T1000 (cell line): ENCODE measurements around the gene PHF19.

Source experiments
- DNase-seq: peaks from one replicate; lab custom pipeline; 2025; ENCODE audit warnings: mixed read lengths; lab: John Stamatoyannopoulos, UW

PHF19 gene

DNA sequence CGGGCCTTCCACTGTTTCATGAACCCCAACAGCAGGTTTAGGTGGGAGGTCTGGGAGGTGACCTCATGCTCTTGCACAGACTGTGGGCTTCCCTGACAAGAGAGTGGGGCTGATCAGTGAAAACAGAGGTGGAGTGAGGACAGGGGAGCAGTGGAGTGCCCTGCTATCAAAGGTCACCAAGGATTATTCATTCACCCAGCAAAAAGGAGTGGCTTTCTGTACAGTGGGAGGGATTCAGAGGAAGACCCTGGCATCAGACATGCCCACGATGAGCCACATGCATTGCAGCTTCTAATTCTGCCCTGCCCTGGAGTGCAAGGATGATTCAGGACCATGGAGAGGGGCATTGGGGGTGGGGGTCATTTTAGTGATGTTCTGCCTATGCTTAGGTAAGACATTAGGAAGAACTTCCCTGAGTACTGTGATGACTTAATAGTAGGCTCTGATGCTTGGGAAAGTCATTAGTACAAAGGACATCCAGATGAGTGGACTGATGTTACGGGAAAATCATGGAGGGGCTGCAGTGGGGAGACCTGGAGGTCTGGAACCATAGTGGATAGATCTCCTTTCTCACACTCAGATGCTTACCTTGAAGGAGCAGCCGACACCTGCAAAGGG is 36.8 kb upstream of the PHF19 start:
- DNase-seq: no peak

- DNase-seq: no peak
These were observed 36.1 kb upstream of the PHF19 start for GRCh38 chr9:120912958-120913646.

DNA sequence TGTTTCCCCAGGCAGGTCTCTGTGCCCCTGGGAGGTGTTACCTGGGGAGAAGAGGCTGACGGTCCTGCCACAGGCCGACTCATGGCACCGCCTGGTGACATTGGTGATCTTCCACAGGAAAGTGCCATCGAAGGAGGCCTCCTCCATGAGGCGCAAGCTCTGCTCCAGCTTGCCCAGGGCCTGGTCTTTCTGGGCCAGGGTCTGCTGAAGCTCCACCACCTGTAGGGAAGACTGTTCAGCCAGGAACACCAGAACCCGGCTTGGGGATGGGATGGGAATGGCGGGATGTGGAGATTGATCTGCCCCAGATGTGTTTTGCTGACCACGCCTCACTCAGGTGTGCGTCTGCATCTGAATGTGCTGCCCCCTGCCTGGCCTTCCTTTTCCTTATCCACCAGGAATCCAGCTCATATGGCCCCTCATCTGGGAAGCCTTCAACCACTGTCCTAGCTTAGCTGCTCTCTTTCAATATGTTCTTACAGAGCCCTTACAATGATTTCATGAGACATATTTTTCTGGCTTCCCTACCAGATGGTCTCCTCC is 34.4 kb upstream of the PHF19 start:
- DNase-seq: no peak

- DNase-seq: no peak
These were observed 33.7 kb upstream of the PHF19 start for GRCh38 chr9:120910643-120911042.

- DNase-seq: peak; percentile 64
These were observed 32.9 kb upstream of the PHF19 start for GRCh38 chr9:120909904-120910303.

DNA sequence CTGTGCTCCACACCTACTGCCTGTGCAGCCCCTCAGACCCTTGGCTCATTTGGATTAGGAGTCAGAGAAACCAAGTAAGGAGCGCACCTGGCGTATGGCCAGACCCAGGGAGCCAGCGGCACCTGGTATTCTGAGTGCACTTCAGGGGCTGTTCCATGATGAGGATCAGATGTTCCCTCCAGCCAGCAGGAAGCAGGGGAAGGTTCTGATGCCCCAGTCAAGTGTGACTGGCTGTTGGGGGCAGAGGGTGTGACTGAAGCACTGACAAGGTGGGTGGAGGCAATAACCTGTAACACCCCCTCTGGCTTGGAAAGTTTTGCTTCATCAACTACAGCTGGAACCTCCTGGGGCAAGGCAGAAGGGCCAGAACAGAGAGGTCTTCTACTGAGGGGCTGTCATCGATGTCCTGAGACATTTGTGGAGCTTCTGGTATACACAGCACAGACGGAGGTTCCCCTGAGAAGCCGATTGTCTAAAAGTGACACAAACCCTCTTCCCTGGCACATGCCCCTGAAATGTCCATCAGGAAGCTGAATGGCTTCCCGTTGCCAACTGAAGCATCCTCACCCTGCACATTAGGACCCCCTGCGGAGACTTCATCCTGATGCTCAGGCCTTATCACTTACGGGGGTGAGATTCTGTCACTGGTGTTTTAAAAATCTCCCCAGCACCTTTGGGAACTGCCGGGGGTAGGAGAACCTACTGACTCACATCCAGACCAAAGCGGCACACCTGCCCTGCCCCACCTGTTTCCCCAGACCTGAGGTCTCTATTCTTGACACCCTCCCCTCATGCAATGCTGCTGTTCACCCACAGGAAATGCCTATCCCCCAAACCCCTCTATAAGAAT is 28.6 kb upstream of the PHF19 start:
- DNase-seq: no peak

- DNase-seq: no peak
These were observed 28.0 kb upstream of the PHF19 start for GRCh38 chr9:120904978-120905301.

DNA sequence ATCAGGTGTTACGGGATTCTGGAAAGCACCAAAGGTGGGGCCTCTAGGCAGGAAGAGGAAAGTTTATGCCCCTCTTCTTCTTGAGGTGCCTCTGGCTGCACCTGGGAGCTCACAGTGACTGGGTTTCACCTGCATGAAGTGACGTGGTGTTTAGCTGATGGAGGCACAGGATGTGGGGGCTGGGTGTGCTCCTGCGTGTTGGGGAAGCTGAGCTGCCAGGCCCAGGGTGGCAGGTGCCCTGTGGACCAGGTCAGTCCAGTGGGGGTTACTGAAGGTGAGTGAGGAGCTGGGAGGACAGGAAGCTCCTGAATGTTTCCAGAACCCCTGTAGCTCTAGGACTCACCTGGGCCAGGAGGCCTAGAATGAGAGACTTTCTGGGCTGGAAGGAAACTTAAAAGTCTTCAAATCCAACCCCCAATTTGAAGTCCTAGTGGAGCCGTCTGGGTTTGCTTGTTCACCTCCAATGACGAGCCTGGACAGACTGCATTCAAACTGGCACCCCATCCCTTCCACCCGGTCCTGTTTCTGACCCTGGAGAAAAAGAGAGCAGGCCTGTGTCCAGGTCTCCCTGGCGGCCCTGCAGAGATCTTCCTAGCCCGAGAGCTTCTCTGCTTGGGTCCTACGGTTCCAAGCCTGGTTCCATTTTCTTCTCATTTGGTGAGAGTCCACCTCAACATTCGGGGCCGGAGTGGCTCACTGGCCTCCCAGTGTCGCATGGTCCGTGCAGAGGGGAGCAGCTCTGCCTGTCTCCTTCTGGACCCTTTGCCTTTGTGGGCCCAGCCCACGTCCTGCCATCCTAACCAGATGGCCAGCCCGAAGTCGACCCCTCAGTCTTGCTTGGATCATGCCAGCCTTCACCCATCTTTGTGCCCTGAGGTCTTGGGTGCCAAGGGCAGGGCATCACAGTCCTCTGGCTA is 27.3 kb upstream of the PHF19 start:
- no peak for DNase-seq

- no peak for DNase-seq
These were observed 25.9 kb upstream of the PHF19 start for GRCh38 chr9:120902569-120903535.

- no peak for DNase-seq
These were observed 25.0 kb upstream of the PHF19 start for GRCh38 chr9:120901755-120902568.

GRCh38 chr9:120900824-120901223 is 23.8 kb upstream of the PHF19 start:
- no peak for DNase-seq

GRCh38 chr9:120899490-120900068 is 22.6 kb upstream of the PHF19 start:
- no peak for DNase-seq

DNA sequence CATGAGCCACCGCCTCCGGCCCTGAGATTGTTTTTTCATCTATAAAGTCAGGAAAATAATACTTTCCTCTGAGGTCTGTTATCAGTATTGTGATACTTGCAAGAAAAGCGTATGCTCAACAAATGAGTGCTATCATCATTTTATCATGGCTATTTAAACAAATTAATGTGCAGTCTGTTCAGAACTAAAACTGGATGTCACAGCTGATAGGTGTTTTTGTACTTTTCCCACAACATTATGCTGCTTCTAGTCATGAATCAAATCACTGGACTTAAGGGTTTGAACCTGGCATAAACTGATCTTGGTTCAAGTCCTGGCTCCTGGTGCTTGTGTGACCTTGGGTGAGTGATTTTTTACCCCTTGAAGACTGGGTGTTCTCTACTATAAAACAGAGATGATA is 21.4 kb upstream of the PHF19 start:
- no peak for DNase-seq

- DNase-seq: no peak
These were observed 19.0 kb upstream of the PHF19 start for GRCh38 chr9:120895951-120896350.

DNA sequence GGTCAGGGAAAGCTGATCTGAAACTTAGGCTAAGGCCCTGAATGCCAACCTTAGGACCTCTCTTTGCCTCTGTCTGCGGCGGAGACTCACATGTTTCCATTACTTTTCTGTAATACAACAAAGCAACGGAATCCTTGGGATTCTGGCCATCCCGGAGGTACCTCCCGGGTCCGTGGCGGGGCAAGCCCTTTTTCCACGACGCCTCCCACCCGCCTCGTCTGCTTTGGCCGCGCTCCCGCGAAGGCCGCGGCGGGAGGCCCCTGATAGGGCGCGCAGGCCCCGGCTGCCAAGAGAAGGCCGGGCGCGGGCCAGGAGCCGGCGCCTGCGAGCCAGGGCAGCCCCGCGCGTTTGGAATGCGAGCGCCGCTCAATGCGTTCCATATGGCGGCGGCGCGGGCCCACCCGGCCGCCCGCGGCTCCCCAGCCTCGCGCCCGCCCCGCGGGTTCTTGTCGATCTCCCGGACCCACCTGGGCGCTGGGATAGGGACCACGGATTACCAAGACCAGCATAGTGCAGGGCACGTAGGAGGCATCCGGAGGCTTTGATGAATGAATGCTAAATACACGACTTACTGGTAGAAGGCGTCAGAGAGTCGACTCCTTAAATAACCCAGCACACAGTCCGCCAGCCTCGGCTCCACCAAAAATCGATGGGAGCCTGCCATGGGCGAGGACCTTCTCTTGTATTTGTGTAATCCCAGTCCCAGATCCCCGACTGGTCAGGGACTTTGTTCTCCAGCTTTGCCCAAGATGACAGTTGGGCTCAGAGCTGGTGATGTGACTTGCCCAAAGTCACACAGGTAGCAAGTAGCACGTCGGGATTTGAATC is 17.5 kb upstream of the PHF19 start:
- no peak for DNase-seq

DNA sequence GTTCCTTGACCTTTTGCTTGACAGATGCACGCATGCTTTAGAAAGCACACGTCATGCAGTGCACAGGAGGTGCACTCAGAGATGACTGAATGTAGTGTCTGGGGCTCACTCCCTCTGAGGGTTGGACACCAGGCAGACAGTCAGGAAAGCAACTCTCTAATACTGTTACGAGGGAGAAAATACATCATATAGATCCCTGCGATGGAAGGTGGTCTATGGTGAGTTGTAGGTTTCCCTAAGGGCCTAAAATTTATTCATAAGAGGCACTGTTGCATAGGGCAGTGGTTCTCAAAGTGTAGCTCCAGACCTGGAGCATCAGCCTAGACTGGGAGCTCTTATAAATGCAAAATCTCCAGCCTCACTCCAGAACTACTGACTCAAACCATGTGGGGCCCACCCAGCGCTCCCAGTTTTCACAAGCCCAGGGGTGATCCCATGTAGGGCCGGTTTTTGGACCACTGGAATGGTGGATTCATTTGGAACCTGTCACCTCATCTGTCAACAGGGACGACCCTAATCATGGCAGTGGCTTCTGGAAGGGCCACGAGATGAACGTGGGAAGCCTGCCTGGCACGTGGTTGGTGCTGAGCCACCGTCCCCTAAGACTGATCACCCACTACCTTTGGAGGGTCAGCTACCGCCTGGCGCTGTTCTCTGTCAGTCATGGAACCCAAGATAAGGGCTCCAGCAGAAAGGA is 16.8 kb upstream of the PHF19 start:
- no peak for DNase-seq

DNA sequence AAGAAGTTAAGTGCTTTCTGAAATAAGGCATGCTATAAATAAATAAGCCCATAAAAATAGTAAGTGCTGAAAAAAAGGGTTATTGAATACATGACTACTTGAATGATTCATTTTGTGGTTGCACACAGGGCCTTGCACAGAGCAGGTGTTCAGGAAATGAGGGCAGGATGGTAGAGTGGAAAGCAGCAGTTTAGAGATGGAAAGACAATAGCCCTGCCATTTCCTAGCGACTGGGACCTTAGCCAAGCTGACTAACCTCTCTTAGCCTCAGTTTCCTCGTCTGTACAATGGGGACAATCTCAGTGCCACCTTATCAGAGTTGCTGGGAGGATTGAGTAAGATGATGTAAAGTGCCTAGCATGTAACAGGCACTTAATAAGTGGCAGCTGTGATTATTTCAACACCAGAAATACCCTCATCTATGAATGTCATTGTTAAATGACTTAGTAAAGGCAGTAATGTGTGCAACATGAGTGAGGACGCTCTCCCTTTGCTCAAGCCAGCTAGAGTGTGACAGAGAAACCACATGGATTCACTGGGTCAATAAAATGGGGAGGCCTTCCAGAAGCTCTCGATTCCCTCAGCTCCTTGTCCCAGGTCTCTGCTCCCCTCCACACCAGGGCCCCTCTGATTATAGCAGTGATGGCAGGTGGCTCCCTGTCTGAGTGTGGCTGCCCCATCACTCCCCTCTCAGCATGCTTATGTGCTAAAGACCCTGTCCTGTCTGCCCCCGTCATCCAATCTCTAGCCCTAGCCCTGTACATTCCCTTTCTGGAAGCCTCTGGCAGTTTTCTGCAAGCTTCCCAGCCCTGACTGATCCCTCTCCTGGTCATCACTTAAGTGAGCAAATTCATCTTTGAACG is 16.0 kb upstream of the PHF19 start:
- DNase-seq: peak; percentile 23
